Activated T-helper 17 cell treated with anti-CD3 and anti-CD28 coated beads, Interleukin-2, amount 50 U/mL, for 72 hours (primary cell): Measurements from ENCODE around the gene TUBB2A. TPM values are rescaled to one million over a fixed set of nuclear protein-coding genes. Genes with fewer than 3 reads are reported as not detected.
A peak's percentile ranks its signal among the peaks of the same experiment; 100 is the strongest.
"Not testable (repeated sequence)": the region's sequence is repeated elsewhere in the genome, so short reads cannot be mapped to it uniquely, and the experiment has no call there.

Experiments used
- ATAC-seq: fragments of 150-1000 bp; cut with Tn5 transposase; replicated peaks from 2 replicates; pipeline ENCODE4 v1.10.0; 2021; ENCODE audit warnings: mild to moderate bottlenecking, moderate library complexity
- H3K27ac Mint-ChIP-seq: one replicate; pipeline ENCODE4 v1.8.0; 2022; ENCODE audit warnings: mixed read lengths
- H3K27me3 Mint-ChIP-seq: one replicate; pipeline ENCODE4 v1.8.0; 2022; ENCODE audit warnings: mixed read lengths
- H3K36me3 Mint-ChIP-seq: one replicate; pipeline ENCODE4 v1.8.0; 2022; ENCODE audit warnings: low read depth, mild to moderate bottlenecking, mixed read lengths
- H3K4me1 Mint-ChIP-seq: one replicate; pipeline ENCODE4 v1.8.0; 2022; ENCODE audit warnings: mixed read lengths
- H3K4me3 Mint-ChIP-seq: one replicate; pipeline ENCODE4 v1.8.0; 2022; ENCODE audit warnings: mild to moderate bottlenecking, mixed read lengths
- H3K9me3 Mint-ChIP-seq: one replicate; pipeline ENCODE4 v1.8.0; 2022; ENCODE audit warnings: mixed read lengths
- total RNA-seq, 2 donors: library from RNA; stranded (reverse); gene quantifications; one replicate each; pipeline ENCODE4 v1.2.3, GENCODE V29; 2022

TUBB2A gene
- total RNA-seq, 2 donors from 2014 or later = 2.8 to 6.0 TPM

DNA sequence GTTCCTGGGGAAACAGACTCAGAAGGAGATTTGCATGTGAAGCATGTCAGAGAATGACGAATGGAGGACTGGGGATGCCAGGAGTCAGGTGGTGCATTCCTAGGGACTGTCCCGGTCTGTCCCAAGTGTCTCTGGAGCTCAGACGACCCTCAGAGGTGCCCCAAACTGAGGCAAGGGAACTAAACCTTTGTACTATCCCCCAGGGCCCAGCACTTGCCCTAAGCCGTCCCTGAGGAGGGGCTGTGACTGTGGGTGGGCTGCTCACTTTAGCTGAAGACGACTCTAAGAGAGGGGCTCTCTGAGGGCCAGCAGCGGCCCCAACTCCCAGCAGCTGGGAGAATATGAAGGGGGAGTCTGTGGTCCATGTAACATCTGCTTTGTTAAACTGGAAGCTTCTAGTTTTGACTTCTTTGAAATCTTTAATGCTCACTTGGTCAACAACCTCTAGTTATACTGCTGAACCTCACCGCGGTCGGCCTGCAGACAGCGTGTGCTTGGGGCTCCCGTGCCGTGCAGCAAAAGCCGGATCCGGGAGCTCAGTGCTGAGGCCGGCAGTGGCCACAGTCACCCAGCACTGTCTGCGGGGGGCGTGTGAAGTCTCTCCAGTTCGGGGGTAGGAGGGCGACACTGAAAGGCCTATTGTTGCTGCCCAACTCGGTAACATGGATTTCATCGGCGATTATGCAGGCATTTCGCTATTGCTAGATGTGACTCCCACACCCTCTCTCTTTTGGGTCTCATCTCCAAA lies 35.9 kb upstream of the TUBB2A start:
- Mint-ChIP-seq H3K36me3 (no peaks in the 10 kb centered on the region), H3K9me3 (no peaks in the 10 kb centered on the region), H3K4me1 (no peaks in the 10 kb centered on the region), H3K27ac (no peak overlapping the region), H3K27me3 (peaks cover 6% of the 10 kb centered on the region), H3K4me3 (no peak overlapping the region)
- no peak for ATAC-seq

GRCh38 chr6:3190779-3191178 lies 33.4 kb upstream of the TUBB2A start:
- no peak for ATAC-seq
- peaks cover 11% of the 10 kb centered on the region for H3K27me3 Mint-ChIP-seq
- no peaks in the 10 kb centered on the region for H3K9me3 Mint-ChIP-seq
- no peaks in the 10 kb centered on the region for H3K4me1 Mint-ChIP-seq
- H3K27ac Mint-ChIP-seq = no peak overlapping the region
- no peak overlapping the region for H3K4me3 Mint-ChIP-seq
- no peaks in the 10 kb centered on the region for H3K36me3 Mint-ChIP-seq

DNA sequence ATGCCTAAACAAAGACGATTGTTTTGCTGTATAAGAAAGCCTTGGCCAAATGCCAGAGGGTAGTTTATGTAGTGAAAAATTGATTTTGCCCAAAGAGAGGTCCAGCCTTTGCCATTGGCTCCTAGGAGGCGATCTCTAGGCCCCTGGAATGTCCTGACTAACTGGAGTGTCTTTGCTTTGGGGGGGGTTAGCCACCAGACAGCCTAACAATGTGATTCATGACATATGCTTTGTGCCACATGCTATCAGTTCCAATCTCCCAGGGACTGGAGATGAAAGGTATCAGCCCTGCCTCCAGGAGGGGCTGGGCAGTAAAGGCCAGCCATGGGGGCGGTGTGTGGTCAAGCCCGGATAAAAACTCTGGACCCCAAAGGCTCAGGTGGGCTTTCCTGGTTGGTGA lies 32.7 kb upstream of the TUBB2A start:
- peaks cover 15% of the 10 kb centered on the region for H3K27me3 Mint-ChIP-seq
- H3K9me3 Mint-ChIP-seq = no peaks in the 10 kb centered on the region
- H3K4me3 Mint-ChIP-seq = no peak overlapping the region
- H3K27ac Mint-ChIP-seq = no peak overlapping the region
- ATAC-seq = no peak
- no peaks in the 10 kb centered on the region for H3K36me3 Mint-ChIP-seq
- H3K4me1 Mint-ChIP-seq = no peaks in the 10 kb centered on the region

- H3K27ac Mint-ChIP-seq, H3K4me1 Mint-ChIP-seq: not testable (repeated sequence)
These were observed 31.8 kb upstream of the TUBB2A start for GRCh38 chr6:3189192-3189591.

DNA sequence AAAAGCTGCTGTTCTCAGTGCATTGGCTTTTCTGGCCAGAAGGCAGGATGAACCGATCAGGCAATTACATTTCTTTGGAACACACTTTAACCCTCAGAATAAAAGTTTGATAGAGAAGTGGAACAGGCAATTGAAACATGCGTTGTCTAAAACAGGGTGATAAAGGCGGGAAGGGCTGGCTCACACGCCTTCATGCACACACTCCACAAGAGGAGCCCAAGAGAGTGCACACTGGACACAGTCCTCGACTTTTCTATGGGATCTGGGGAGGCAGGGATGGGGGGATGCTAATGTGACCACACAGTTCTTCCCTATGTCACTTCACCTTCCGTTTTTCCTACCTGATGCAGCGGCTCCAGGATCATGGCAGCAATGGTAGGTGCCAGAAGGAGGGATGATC lies 30.9 kb upstream of the TUBB2A start:
- Mint-ChIP-seq H3K4me1 (no peaks in the 10 kb centered on the region), H3K36me3 (no peaks in the 10 kb centered on the region), H3K27ac (no peak overlapping the region), H3K4me3 (no peak overlapping the region), H3K9me3 (no peaks in the 10 kb centered on the region), H3K27me3 (peaks cover 18% of the 10 kb centered on the region)
- ATAC-seq = no peak

More at GRCh38 chr6:3189192-3189591, 31.8 kb upstream of the TUBB2A start:
- not testable (repeated sequence) for H3K9me3 Mint-ChIP-seq, H3K36me3 Mint-ChIP-seq, ATAC-seq, H3K4me3 Mint-ChIP-seq
- peaks cover 18% of the 10 kb centered on the region for H3K27me3 Mint-ChIP-seq

- H3K4me1 Mint-ChIP-seq = no peaks in the 10 kb centered on the region
- H3K36me3 Mint-ChIP-seq = no peaks in the 10 kb centered on the region
- ATAC-seq = no peak
- H3K27ac Mint-ChIP-seq = no peak overlapping the region
- H3K9me3 Mint-ChIP-seq = no peaks in the 10 kb centered on the region
- no peak overlapping the region for H3K4me3 Mint-ChIP-seq
- peaks cover 18% of the 10 kb centered on the region for H3K27me3 Mint-ChIP-seq
These were observed 29.6 kb upstream of the TUBB2A start for GRCh38 chr6:3186974-3187382.

DNA sequence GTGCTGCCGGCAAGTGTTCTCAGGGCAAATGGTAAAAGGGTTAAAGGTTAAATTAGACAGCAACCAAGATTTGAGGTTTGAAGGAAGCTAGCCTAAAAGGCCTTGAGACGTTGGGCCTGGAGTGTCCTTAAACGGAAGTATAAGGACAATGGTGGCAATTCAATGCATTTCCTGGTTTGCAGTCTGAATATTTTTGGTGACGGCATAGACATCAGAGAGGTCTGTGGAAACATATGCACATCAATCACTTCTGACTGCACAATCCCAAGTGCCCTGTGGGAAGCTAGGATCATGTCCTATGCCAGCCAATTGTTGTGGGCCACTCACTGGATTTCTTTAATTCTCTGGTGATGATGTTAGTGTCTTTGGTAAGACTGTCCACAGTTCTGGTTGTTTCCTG lies 25.7 kb upstream of the TUBB2A start:
- H3K9me3 Mint-ChIP-seq = no peaks in the 10 kb centered on the region
- H3K27ac Mint-ChIP-seq = no peak overlapping the region
- H3K4me3 Mint-ChIP-seq = no peak overlapping the region
- ATAC-seq = no peak
- no peaks in the 10 kb centered on the region for H3K4me1 Mint-ChIP-seq
- peaks cover 12% of the 10 kb centered on the region for H3K27me3 Mint-ChIP-seq
- no peaks in the 10 kb centered on the region for H3K36me3 Mint-ChIP-seq

GRCh38 chr6:3181105-3181504 lies 23.8 kb upstream of the TUBB2A start:
- H3K27ac Mint-ChIP-seq = no peak overlapping the region
- no peaks in the 10 kb centered on the region for H3K36me3 Mint-ChIP-seq
- no peak for ATAC-seq
- peaks cover 8% of the 10 kb centered on the region for H3K27me3 Mint-ChIP-seq
- H3K4me3 Mint-ChIP-seq = no peak overlapping the region
- no peaks in the 10 kb centered on the region for H3K9me3 Mint-ChIP-seq
- no peaks in the 10 kb centered on the region for H3K4me1 Mint-ChIP-seq

- ATAC-seq = peak; percentile 21
- not testable (repeated sequence) for H3K27me3 Mint-ChIP-seq, H3K27ac Mint-ChIP-seq, H3K9me3 Mint-ChIP-seq, H3K36me3 Mint-ChIP-seq, H3K4me1 Mint-ChIP-seq
- H3K4me3 Mint-ChIP-seq = peak overlapping the region; percentile 34
These were observed 22.6 kb upstream of the TUBB2A start for GRCh38 chr6:3179945-3180344.

- H3K27me3 Mint-ChIP-seq, H3K9me3 Mint-ChIP-seq, H3K4me1 Mint-ChIP-seq, H3K27ac Mint-ChIP-seq, H3K36me3 Mint-ChIP-seq, ATAC-seq, H3K4me3 Mint-ChIP-seq: not testable (repeated sequence)
These were observed 21.3 kb upstream of the TUBB2A start for GRCh38 chr6:3178666-3179065.

DNA sequence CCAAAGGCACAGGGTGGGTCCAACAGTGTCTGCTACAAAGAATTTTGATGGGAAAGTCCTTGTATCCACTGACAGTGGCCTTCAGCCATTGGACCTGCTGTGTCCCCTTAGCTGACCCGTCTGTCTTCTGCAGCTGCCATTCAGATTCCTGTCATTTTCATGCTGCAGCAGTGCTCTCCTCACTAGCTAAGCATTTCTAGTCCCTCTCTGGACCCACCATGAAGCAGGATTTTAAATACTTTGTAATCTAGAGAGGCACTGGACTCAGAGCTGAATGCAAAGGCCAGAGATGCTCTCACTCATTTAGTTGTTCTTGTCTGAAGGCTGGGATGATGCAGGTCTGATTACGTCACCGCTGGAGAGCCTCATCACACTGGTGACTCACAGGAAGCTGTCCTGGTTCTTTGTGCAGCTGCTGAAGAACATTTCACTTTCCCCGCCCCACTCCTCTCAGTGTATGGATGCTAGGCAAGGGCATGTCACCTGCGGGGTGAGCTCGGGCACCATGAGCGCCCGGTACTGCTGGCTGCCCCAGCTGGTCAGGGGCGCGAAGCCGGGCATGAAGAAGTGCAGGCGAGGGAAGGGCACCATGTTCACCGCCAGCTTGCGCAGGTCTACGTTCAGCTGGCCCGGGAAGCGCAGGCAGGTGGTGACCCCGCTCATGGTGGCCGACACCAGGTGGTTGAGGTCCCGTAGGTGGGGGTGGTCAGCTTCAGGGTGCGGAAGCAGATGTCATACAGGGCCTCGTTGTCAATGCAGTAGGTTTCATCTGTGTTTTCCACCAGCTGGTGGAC lies 19.4 kb upstream of the TUBB2A start:
- H3K27me3 Mint-ChIP-seq = peaks cover 3% of the 10 kb centered on the region

GRCh38 chr6:3175715-3176402 lies 18.5 kb upstream of the TUBB2A start:
- Mint-ChIP-seq H3K9me3 (no peaks in the 10 kb centered on the region), H3K4me3 (no peak overlapping the region), H3K36me3 (no peaks in the 10 kb centered on the region), H3K4me1 (no peaks in the 10 kb centered on the region), H3K27ac (no peak overlapping the region), H3K27me3 (peaks cover 3% of the 10 kb centered on the region)
- ATAC-seq = no peak

More for the DNA sequence above, 19.4 kb upstream of the TUBB2A start:
- no peaks in the 10 kb centered on the region for H3K4me1 Mint-ChIP-seq
- no peak overlapping the region for H3K27ac Mint-ChIP-seq
- no peaks in the 10 kb centered on the region for H3K9me3 Mint-ChIP-seq
- H3K36me3 Mint-ChIP-seq = no peaks in the 10 kb centered on the region
- peak; percentile 94 for ATAC-seq
- H3K4me3 Mint-ChIP-seq = no peak overlapping the region

DNA sequence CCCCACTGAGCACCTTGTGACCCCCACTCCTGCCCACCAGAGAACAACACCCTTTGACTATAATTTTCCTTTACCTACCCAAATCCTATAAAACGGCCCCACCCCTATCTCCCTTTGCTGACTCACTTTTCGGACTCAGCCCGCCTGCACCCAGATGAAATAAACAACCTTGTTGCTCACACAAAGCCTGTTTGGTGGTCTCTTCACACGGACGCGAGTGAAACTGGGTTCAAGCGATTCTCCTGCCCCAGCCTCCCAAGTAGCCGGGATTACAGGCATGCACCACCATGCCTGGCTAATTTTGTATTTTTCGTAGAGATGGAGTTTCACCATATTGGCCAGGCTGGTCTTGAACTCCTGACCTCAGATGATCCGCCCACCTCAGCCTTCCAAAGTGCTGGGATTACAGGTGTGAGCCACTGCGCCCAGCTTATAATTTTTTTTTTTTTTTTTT lies 16.3 kb upstream of the TUBB2A start:
- not testable (repeated sequence) for H3K27me3 Mint-ChIP-seq, H3K4me3 Mint-ChIP-seq, H3K36me3 Mint-ChIP-seq, ATAC-seq, H3K27ac Mint-ChIP-seq, H3K4me1 Mint-ChIP-seq, H3K9me3 Mint-ChIP-seq

- H3K9me3 Mint-ChIP-seq, ATAC-seq, H3K27me3 Mint-ChIP-seq, H3K4me3 Mint-ChIP-seq, H3K36me3 Mint-ChIP-seq, H3K27ac Mint-ChIP-seq, H3K4me1 Mint-ChIP-seq: not testable (repeated sequence)
These were observed 15.4 kb upstream of the TUBB2A start for GRCh38 chr6:3172789-3173188.
